GM21619 (cell line): ENCODE data around the gene SRM.
A peak's percentile ranks its signal among the peaks of the same experiment; 100 is the strongest.
"Not testable (repeated sequence)": the region's sequence is repeated elsewhere in the genome, so short reads cannot be mapped to it uniquely, and the experiment has no call there.

Experiments
- ATAC-seq: cut with Tn5 transposase; IDR thresholded peaks from one replicate; pipeline ENCODE4 v1.9.1; 2021; ENCODE audit not compliant: unreplicated experiment

SRM gene

GRCh38 chr1:11065796-11066195, 6.0 kb upstream of the SRM start:
- no peak for ATAC-seq

DNA sequence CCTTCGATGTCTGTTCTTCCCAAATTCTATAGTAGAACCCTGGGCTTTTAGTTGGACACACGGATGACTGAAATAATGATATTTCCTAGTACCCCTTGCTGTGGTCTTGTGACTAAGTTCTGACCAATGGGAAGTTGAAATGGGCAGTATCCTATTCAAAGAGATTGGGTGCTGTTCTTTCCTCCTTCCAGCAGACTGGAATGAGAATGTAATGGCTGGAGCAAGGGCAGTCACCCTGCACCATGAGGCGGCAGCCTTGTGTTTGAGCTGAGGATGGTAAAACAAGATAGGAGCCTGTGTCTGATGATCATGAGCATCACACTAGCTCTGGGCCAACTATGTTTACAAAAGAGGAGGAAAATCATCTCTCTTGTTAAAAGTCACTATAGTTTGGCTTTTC, 5.1 kb upstream of the SRM start:
- no peak for ATAC-seq

DNA sequence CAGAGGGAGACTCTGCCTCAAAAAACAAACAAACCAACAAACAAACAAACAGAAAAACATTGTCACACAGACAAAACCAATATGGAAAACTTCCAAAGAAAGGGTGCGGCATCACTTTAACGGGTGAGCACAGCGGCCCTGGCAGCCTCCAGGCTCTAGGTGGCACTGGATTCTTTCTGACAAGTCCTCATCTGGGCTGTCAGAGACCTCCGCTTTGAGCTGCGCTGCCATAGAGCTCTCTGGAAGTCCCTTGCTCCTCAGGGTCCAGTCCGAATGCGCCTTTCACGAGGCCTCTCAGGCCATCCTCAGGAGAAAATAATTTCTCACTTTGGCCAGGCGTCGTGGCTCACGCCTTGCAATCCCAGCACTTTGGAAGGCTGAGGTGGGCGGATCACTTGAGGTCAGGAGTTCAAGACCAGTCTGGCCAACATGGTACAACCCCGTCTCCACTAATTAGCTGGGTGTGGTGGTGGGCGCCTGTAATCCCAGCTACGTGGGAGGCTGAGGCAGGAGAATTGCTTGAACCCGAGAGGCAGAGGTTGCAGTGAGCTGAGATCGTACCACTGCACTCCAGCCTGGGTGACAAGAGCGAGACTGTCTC, 4.2 kb upstream of the SRM start:
- not testable (repeated sequence) for ATAC-seq

GRCh38 chr1:11062965-11063401, 3.2 kb upstream of the SRM start:
- no peak for ATAC-seq

DNA sequence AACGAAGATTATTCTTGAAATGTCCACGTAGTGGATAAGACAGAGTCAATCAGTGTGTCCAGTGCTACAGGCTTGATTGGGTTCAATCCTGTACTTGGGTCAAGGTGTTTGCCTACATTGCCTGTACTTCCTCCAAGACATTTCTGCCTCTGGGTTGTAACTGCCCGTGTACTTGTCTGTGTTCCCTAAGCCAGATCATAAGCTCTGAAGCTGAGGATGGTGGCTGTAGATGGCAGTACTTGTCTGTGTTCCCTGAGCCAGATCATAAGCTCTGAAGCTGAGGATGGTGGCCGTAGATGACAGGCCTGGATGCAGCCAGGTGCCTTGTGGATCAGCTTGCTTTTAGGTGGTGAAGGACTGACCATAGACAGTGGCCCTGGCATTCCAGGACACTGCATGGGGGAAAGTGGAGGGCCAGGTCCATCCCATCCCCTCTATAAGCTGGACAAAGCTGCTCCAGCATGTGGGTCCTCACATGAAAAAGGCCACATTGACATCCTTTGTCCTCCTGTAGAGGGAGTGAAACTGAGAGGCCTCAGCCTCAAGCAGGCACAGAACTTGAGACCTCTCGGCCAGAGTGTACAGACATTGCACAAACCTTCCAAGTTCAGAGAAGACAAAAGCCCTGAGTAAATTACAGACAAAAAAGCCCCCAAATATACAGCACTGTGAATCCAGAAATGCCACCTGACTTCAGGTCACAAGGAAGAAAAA, 2.0 kb upstream of the SRM start:
- no peak for ATAC-seq

- ATAC-seq = peak; percentile 11
Measured at GRCh38 chr1:11059155-11059967, 457 bp downstream of the SRM start.

GRCh38 chr1:11058595-11059154, 1.1 kb downstream of the SRM start:
- no peak for ATAC-seq

DNA sequence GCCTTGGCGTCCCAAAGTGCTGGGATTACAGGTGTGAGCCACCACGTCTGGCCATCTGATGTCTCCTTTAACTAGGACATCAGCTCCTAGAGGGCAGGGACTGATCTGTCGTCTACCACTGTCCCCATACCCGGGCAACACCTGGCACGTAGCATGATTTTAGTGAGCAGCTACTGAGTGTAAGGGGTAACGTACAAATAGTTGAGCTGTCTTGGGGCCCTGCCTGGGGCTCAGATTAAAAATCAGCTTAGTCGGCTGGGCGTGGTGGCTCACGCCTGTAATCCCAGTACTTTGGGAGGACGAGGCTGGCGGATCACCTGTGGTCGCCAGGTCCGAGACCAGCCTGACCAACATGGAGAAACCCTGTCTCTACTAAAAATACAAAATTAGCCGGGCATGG, 1.8 kb downstream of the SRM start:
- no peak for ATAC-seq

- no peak for ATAC-seq
Measured at GRCh38 chr1:11057477-11057876, 2.3 kb downstream of the SRM start.

DNA sequence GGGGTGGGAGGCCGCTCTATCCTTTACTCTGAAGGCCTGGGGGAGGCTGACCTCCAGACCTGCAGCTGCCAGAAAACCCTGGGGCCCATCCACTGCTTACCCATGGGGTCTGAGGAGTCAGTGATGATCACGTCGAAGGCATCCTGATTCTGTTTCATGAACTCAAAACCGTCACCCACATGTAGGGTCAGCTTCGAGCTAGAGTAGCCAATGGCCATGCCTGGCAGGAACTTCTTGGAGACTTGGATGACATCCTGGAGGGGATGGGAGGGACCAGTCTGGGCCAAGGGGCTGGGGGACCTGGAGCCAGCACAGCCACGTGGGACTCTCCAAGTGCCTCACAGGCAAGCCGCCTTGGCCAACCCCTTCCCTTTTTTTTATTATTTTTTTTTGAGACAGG, 3.3 kb downstream of the SRM start:
- no peak for ATAC-seq

GRCh38 chr1:11055676-11056075, 4.1 kb downstream of the SRM start:
- ATAC-seq = no peak

- ATAC-seq = no peak
Measured at GRCh38 chr1:11054666-11055065, 5.2 kb downstream of the SRM start.

DNA sequence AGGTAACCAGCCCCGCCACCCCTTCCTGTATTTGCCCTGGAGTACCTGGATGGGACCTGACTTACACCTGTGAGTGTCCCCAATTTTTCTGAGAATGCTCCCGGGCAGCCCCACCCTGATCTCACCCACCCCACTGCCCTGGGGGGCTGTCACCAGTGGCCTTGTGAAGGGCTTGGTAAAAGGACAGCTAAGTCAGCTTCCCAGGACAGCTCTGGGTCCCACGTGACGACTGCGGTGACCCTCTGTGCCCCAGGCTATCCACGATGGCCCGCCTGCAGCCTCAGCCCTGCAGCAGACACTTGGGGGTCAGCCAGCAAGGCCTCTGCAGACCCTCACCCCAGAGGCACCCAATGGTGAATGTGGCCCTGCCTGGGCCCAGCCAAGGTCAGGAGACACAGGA, 5.6 kb downstream of the SRM start:
- ATAC-seq = no peak

GRCh38 chr1:11053758-11054137, 6.1 kb downstream of the SRM start:
- no peak for ATAC-seq

GRCh38 chr1:11052839-11053757, 6.7 kb downstream of the SRM start:
- no peak for ATAC-seq

- no peak for ATAC-seq
Measured at GRCh38 chr1:11051781-11052511, 7.9 kb downstream of the SRM start.

GRCh38 chr1:11051121-11051520, 8.7 kb downstream of the SRM start:
- not testable (repeated sequence) for ATAC-seq

- ATAC-seq = no peak
Measured at GRCh38 chr1:11046625-11047365, 13.0 kb downstream of the SRM start, which contains the start of gene MASP2. Gene MASP2, minus strand, starts transcription at chr1:11047239. Its CDS starts 32 bp downstream, at chr1:11047207.

DNA sequence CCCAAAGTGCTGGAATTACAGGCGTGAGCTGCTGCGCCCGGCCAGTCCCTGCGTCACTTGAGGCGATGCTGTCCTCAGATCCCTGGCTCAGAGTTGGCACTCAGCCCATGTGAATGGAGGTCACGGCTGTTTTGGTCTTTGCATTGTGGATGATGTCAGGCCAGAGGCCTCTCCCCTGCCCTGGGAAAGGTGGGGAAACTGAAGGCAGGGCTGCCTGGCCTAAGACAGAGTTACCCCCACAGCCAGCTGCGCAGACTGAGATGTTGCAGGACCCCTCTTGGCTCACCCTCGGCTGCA, 13.6 kb downstream of the SRM start:
- no peak for ATAC-seq
